Bronchial epithelial cell (primary cell): ENCODE data around the gene ANKRD33B. TPM values are rescaled to one million over a fixed set of nuclear protein-coding genes. Genes with fewer than 3 reads are reported as not detected.

Experiments
- DNase-seq: peaks from one replicate; pipeline ENCODE4 v3.0.0-alpha.2; 2010; ENCODE audit warnings: low read depth
- FAIRE-seq: peaks from 2 replicates; lab custom pipeline; 2011; peaks lifted over from hg19 to GRCh38; lab: Jason Lieb, UNC
- H3K27me3 ChIP-seq: 2 replicates; pipeline ENCODE4 v1.5.1; 2011; ENCODE audit warnings: low read length; ENCODE audit not compliant: control insufficient read depth, insufficient read depth
- H3K36me3 ChIP-seq: 2 replicates; pipeline ENCODE4 v1.5.1; 2011; ENCODE audit warnings: low read length; ENCODE audit not compliant: control insufficient read depth, insufficient read depth
- H3K4me3 ChIP-seq: 2 replicates; pipeline ENCODE4 v1.5.1; 2011; ENCODE audit warnings: mild to moderate bottlenecking, low read depth, low read length, control low read depth
- total RNA-seq: library from RNA; depleted of rRNA; stranded (reverse); fragments of >200 nt; gene quantifications from 2 replicates; pipeline ENCODE4 v1.2.1, GENCODE V29; 2014
- TF ChIP-seq, protein P1 (sequence below): IDR thresholded peaks from 2 replicates; pipeline ENCODE4 v1.5.1; 2011; ENCODE audit warnings: mild to moderate bottlenecking, moderate library complexity, low read length, control low read depth, inconsistent platforms; ENCODE audit not compliant: insufficient read depth, severe bottlenecking

The ANKRD33B gene
- total RNA-seq, 1 donor from 2014 or later = under 0.01 TPM

DNA sequence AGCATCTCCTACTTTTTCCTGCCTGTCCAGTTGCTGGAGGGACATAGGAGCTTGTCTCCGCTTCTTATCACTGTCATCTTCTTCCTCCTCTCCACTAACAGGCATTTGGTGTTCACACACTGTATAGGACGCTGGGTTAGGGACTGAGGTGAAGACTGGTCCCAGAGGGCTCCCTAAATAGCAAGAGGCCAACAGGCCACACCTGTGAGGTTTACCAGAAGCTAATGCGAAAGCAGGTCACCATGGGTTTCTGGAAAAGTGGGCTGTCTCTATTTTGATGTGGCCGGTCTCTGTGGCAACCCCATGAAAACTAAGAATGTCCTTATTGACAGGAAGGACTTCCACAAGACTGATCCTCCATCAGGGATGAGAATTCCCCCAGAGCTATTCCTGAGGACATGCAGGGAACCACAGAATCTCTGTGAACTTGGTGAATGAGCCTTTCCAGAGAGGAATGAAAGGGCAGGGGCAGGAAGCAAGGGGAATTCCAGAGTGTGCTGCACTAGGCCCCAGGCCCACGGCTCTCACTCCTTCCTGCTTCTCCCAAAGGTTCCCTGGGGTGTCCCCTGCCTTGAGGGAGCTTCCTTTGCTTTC lies 135.5 kb downstream of the ANKRD33B start:
- H3K36me3 ChIP-seq = no peaks in the 10 kb centered on the region
- DNase-seq (no peak), FAIRE-seq (no peak)
- no peaks in the 10 kb centered on the region for H3K27me3 ChIP-seq
- no peak overlapping the region for H3K4me3 ChIP-seq
- TF ChIP-seq, protein P1, sequence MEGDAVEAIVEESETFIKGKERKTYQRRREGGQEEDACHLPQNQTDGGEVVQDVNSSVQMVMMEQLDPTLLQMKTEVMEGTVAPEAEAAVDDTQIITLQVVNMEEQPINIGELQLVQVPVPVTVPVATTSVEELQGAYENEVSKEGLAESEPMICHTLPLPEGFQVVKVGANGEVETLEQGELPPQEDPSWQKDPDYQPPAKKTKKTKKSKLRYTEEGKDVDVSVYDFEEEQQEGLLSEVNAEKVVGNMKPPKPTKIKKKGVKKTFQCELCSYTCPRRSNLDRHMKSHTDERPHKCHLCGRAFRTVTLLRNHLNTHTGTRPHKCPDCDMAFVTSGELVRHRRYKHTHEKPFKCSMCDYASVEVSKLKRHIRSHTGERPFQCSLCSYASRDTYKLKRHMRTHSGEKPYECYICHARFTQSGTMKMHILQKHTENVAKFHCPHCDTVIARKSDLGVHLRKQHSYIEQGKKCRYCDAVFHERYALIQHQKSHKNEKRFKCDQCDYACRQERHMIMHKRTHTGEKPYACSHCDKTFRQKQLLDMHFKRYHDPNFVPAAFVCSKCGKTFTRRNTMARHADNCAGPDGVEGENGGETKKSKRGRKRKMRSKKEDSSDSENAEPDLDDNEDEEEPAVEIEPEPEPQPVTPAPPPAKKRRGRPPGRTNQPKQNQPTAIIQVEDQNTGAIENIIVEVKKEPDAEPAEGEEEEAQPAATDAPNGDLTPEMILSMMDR = no peak

DNA sequence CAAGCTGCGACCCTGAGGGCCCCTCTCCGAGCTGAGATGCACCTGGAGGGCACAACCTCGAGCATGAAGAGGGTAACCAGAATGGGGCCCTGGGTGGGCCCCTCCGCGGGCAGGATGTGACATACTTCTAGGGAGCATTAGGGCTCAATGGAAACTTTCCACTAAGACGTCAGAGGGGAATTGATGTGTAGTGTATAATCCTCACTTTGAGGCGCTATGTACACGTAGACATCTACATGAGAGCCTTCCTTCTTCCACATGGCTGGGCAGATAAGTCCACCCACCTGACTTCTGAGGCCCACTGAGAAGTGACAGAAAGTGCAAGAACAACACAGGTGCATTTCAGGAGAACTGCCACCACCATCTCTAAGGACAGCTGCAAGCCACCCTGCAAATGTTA lies 136.1 kb downstream of the ANKRD33B start:
- TF ChIP-seq, protein P1 = no peak
- no peaks in the 10 kb centered on the region for H3K36me3 ChIP-seq
- DNase-seq = no peak
- no peak overlapping the region for H3K4me3 ChIP-seq
- no peaks in the 10 kb centered on the region for H3K27me3 ChIP-seq
- no peak for FAIRE-seq

DNA sequence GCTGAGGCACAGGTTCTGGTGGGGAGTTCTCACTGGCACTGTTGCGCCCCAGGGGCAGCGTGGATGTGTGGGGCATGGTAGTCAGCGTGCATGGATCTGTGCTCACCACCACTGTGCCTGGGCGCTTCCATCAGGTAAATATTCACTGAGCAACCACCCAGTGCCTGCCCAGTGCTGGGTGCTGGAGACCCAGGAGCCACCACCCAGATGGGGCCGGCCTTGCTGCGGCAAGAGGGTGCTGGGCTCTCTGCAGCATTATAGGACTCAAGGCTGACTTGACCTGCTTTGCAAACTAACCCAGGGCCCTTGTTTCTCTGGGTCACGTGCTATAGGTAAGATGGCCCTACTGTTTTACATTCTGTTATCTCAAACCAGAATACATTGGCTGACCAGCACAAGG lies 136.6 kb downstream of the ANKRD33B start:
- TF ChIP-seq, protein P1 = no peak
- H3K27me3 ChIP-seq = no peaks in the 10 kb centered on the region
- no peak overlapping the region for H3K4me3 ChIP-seq
- no peaks in the 10 kb centered on the region for H3K36me3 ChIP-seq
- FAIRE-seq (no peak), DNase-seq (no peak)

DNA sequence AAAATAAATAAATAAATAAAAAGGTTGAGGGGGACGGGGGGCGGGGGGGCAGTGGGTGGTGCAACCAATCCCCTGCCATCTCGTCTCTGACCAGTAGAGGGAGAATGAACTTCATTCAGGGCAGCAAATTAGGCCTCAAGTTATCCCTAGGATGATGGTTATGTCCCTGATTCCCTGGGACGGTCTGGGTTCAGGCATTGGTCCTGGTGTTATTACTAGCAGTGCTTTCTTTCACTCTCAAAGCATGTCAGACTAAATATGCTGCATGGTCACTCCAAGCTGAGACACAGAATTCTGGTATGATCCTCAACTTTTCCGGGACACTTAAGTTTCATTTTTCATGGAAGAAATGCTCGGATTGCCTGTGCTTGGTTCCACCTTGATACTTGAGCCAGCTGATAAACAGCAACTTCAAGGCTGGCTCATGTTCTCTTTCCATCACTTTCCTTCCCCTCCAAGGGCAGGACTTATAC lies 137.7 kb downstream of the ANKRD33B start:
- Histone ChIP-seq H3K4me3 (no peak overlapping the region), H3K27me3 (no peaks in the 10 kb centered on the region), H3K36me3 (no peaks in the 10 kb centered on the region)
- no peak for DNase-seq
- TF ChIP-seq, protein P1 = peak; percentile 56
- FAIRE-seq = no peak

DNA sequence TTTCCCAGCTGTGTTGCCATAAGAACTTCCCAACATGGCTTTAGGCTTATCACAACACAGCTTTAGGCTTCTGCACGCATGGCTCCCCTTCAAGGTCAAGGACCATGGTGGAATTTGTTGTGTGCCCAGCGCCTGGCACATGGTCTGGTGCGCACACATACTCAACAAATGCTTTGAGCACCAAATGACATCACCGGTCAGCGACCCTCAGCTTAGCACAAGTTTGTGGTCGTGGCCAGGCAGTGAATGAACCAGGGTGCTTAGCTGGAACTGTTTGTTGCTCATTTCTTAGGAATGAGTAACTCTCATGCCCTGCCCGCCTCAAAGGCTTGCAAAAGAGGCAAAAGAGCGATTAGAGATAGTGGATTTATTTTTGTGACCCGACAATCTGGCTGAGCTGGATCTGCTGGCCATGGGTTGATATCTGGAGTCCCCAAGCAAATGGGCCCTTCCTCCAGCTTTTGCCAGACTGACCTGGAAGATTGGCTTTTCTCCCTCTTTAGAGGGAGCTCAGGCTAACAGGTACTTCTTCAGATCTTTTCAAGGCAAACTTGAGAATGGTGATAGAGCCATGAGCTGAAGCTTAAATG lies 138.3 kb downstream of the ANKRD33B start:
- TF ChIP-seq, protein P1 = no peak
- Histone ChIP-seq H3K36me3 (no peaks in the 10 kb centered on the region), H3K4me3 (no peak overlapping the region), H3K27me3 (no peaks in the 10 kb centered on the region)
- FAIRE-seq = no peak
- peak; percentile 61 for DNase-seq
